Hepatocyte (in vitro differentiated cells): ENCODE results near the gene POLK.

ENCODE experiments used
- EZH2 ChIP-seq: fragments of 200-600 bp; sonication (generic); IDR thresholded peaks from 2 replicates; pipeline ENCODE4 v1.6.1; 2016; ENCODE audit warnings: antibody characterized with exemption, mild to moderate bottlenecking, borderline replicate concordance
- EZH2phosphoT487 ChIP-seq: fragments of 200-600 bp; sonication (generic); IDR thresholded peaks from one replicate; pipeline ENCODE4 v1.6.1; 2018; ENCODE audit warnings: antibody characterized with exemption, mild to moderate bottlenecking, low read depth, moderate library complexity; ENCODE audit not compliant: unreplicated experiment, severe bottlenecking
- TF ChIP-seq, protein P1 (sequence below): fragments of 200-600 bp; sonication (generic); IDR thresholded peaks from 2 replicates; pipeline ENCODE4 v1.5.1; 2016; ENCODE audit warnings: antibody characterized with exemption, mild to moderate bottlenecking; ENCODE audit not compliant: poor library complexity

DNA sequence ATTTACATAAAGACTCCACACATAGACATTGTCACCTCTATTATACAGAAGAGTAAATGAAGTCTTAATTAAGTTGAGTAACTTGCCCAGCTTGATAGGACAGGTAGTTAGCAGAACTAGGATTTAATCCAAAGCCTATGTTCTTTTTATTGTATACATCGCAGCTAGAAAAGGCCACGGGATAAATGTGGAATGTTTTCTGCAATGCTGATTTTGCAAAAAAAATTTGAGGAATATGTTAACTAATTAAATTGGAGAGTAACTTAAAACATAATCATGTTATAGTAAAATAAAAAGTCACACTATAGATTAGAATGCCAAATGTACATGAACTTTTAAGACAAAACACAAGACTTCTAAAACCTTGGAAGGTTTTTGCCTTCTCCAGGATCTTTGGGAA is 41.1 kb downstream of the POLK start:
- TF ChIP-seq, protein P1, sequence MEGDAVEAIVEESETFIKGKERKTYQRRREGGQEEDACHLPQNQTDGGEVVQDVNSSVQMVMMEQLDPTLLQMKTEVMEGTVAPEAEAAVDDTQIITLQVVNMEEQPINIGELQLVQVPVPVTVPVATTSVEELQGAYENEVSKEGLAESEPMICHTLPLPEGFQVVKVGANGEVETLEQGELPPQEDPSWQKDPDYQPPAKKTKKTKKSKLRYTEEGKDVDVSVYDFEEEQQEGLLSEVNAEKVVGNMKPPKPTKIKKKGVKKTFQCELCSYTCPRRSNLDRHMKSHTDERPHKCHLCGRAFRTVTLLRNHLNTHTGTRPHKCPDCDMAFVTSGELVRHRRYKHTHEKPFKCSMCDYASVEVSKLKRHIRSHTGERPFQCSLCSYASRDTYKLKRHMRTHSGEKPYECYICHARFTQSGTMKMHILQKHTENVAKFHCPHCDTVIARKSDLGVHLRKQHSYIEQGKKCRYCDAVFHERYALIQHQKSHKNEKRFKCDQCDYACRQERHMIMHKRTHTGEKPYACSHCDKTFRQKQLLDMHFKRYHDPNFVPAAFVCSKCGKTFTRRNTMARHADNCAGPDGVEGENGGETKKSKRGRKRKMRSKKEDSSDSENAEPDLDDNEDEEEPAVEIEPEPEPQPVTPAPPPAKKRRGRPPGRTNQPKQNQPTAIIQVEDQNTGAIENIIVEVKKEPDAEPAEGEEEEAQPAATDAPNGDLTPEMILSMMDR = no peak
- no peak for TF ChIP-seq EZH2phosphoT487
- TF ChIP-seq EZH2 = no peak
